GM18907 (cell line): Measurements from ENCODE around the gene CTNNA3.

Experiments used
- ATAC-seq: cut with Tn5 transposase; IDR thresholded peaks from one replicate; pipeline ENCODE4 v1.9.1; 2021; ENCODE audit warnings: mild to moderate bottlenecking, moderate library complexity; ENCODE audit not compliant: unreplicated experiment

Gene CTNNA3

GRCh38 chr10:67666416-67667034, 29.5 kb downstream of the CTNNA3 start:
- ATAC-seq: peak; percentile 68

DNA sequence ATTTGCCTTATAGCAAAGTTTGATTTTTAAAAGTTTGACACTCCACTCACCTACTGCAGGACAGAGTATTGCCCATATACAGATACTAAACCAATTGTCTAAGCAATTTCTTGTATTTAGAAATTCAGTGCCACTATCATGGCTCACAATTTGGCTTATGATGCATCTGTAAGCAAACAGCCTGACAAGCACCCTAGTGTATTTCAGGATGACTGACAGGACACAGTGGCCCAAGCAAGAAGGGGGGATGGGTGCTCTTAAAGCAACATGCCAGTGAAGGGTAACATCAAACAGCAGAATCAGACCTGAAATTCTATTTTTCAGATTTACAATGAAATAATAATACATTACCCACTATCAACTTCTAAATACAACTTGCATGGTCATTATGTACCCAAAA, 30.5 kb downstream of the CTNNA3 start:
- no peak for ATAC-seq

GRCh38 chr10:67664942-67665341, 31.1 kb downstream of the CTNNA3 start:
- ATAC-seq: no peak

DNA sequence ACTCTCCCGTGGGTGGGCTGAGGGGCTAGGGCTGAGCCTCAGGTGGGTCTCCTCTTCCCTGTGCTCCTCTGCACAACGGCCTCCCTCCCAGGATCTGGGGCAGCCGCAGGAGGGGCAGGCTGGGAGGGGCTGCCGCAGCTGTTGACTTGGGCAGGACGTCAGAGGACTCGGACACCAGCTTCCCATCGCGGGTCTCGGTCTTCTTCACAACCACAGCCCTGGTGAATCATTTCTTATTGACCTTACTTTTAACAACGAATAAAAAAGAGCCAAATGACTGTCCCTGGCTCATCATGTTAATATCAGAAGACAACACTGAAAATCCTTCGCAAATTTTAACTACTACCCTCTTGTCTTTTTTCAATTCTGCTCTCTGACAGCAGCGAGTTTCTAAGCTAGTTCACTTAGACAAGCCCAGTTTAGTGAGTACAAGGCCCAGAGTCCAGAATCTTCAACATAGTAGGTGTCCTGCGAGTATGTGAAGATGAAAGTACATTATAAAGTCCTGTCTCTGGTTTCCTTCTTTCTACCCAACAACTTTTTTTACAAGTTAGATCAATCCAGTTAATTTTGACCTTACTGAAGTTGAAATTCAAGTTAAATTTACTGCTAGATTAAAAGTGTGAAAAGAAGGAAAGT, 32.4 kb downstream of the CTNNA3 start:
- no peak for ATAC-seq

- no peak for ATAC-seq
Observed at GRCh38 chr10:67662415-67662814, 33.6 kb downstream of the CTNNA3 start.

DNA sequence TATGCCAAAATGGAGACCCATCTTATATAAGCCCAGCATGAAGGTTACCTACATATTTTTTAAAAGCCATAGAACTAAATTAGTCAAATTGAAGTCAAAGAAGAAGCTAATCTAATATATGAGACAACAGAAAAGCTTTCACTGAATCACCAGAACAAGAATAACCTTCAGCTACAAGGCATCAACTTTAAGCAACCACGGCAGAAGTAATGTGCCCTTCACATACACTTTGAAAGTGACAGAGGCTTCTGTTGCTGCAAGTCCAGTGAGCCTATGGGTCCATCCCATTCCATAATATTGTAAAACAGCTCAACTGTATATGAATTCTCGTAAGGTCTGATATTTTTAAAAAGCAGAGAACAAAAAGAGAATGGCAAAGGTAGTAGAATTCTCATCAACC, 36.5 kb downstream of the CTNNA3 start:
- no peak for ATAC-seq

DNA sequence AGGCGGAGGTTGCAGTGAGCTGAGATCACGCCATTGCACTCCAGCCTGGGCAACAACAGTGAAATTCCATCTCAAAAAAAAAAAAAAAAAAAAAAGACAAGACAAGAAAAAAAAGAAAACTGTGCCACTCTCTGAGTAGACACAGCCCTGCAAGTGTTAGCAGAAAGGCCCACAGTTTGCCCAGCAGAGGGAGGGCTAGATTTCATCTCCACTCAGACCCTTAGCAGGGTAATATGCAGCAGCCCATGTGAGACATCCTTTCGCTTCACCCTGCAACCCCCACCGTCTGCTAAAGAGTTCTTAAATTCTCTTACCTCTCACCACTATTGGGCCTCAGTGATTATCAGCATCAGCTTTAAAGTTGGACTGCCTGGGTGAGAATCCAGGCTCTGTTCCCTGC, 38.2 kb downstream of the CTNNA3 start:
- no peak for ATAC-seq

GRCh38 chr10:67650558-67650957, 45.4 kb downstream of the CTNNA3 start:
- no peak for ATAC-seq

- ATAC-seq: no peak
Observed at GRCh38 chr10:67648613-67649229, 47.3 kb downstream of the CTNNA3 start.

DNA sequence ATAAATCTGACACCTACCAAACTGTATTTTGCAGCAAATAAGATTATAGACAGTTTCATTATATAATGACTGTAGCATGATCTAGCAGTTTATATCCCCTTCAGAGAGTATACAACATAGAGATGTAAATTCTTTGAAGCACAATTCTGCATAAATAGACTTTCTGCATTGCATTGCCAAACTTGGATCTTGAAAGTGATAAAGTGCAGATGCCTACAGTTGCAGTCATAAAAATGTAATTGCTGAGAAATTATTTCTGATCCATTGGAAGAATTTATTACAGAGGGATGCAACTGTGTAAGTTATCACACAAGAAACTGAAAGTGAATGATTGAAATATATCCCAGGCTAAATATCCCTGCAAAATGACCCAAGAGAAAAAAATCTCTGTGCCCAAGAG, 65.1 kb downstream of the CTNNA3 start:
- no peak for ATAC-seq

- no peak for ATAC-seq
Observed at GRCh38 chr10:67629461-67629971, 66.5 kb downstream of the CTNNA3 start.

- no peak for ATAC-seq
Observed at GRCh38 chr10:67622984-67623383, 73.0 kb downstream of the CTNNA3 start.

- ATAC-seq: no peak
Observed at GRCh38 chr10:67622511-67622910, 73.5 kb downstream of the CTNNA3 start.

GRCh38 chr10:67621834-67622233, 74.2 kb downstream of the CTNNA3 start:
- no peak for ATAC-seq

DNA sequence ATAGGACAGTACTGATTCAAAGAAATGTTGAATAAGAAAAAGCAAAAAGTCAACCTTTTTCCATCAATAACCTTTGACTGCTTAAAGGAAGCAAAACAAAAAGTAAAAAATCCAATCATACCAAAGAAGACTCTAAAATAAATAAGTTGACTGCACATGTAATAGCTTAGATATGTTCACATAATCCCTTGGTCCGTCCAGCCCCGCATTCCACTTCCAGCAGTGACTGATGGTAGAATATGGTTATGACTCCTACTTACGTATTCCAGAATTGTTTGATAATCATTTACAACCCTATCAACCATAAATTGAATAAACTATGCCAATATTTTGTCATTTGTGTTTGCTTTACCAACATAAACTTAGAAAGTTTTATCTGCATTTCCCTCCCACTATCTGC, 77.9 kb downstream of the CTNNA3 start:
- no peak for ATAC-seq

DNA sequence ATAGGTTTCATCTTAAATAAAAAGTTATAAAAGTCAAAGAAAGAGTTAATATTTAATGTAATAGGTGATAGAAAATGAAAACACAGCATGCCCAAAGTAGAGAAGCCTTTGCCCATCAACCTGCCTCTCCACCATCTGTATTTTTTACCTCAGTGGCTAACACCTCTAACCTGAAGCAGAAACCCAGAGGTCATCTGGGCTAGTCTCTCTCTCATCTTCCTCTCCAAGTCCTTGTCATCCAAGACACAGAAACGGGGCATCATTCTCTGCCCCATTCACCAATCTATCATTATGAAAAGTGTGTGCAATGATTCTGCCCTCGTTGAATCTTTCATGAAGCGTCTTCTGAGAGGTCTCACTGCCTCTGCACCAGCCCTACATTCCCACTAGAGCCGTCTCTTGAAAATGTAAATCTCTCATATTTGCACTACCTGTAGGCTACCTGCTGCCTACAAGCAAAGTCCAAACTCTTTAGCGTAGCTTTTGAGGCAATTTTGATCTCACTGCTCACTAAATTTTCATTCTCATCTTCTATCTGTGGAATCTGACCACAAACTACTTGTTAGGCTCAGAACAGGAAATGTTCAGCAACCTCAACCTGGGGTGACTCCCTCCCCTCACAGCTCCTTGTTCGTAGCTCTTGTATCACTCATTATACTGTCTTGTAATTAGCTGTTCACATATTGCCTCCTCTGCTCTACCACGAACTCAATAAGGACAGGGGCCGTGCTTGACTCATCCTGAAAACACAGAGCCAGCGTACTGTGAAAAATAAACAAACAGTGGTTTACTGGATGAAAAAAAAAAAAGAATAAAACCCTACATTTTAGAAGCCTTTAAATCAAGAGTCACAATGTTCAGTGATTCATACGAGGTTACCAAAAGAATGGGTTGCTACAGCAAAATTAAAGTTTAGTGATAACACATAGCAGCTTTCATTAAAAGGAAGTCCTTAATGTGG, 83.1 kb downstream of the CTNNA3 start:
- peak; percentile 100 for ATAC-seq

GRCh38 chr10:67612176-67612575, 83.8 kb downstream of the CTNNA3 start:
- ATAC-seq: no peak

- ATAC-seq: no peak
Observed at GRCh38 chr10:67609996-67610793, 85.8 kb downstream of the CTNNA3 start.

- no peak for ATAC-seq
Observed at GRCh38 chr10:67608001-67608400, 88.0 kb downstream of the CTNNA3 start.

GRCh38 chr10:67607472-67607871, 88.5 kb downstream of the CTNNA3 start:
- no peak for ATAC-seq
